OCI-LY1 (cell line): Measurements from ENCODE around the gene CTTNBP2NL.

Experiments used
- H2AFZ ChIP-seq: fragments of 200-600 bp; sonication (generic), shearing (Covaris generic); 2 replicates; pipeline ENCODE4 v1.6.0; 2014; ENCODE audit warnings: antibody characterized with exemption, mild to moderate bottlenecking, low read length
- H3F3A ChIP-seq: fragments of 200-600 bp; sonication (generic), shearing (Covaris generic); 2 replicates; pipeline ENCODE4 v1.6.0; 2014; ENCODE audit warnings: mild to moderate bottlenecking, antibody characterized with exemption, low read length, moderate library complexity; ENCODE audit not compliant: insufficient read depth
- H3K27ac ChIP-seq: fragments of 200-600 bp; sonication (generic); 2 replicates; pipeline ENCODE4 v1.5.1; 2014; ENCODE audit warnings: low read length, mixed run types, mild to moderate bottlenecking, low read depth; ENCODE audit not compliant: poor library complexity, severe bottlenecking
- H3K27me3 ChIP-seq: fragments of 200-600 bp; sonication (generic); 2 replicates; pipeline ENCODE4 v1.6.0; 2014; ENCODE audit warnings: antibody characterized with exemption, mild to moderate bottlenecking, low read length, moderate library complexity; ENCODE audit not compliant: insufficient read depth
- H3K36me3 ChIP-seq: fragments of 200-600 bp; sonication (generic); 2 replicates; pipeline ENCODE4 v1.6.1; 2014; ENCODE audit warnings: mild to moderate bottlenecking, antibody characterized with exemption, low read length, moderate library complexity, mixed read lengths; ENCODE audit not compliant: insufficient read depth
- H3K4me1 ChIP-seq: fragments of 200-600 bp; sonication (generic); 2 replicates; pipeline ENCODE4 v1.5.1; 2014; ENCODE audit warnings: mild to moderate bottlenecking, low read length, moderate library complexity; ENCODE audit not compliant: insufficient read depth, severe bottlenecking
- H3K4me2 ChIP-seq: fragments of 200-600 bp; sonication (generic), shearing (Covaris generic); 2 replicates; pipeline ENCODE4 v1.6.1; 2014; ENCODE audit warnings: low read length
- H3K4me3 ChIP-seq: fragments of 200-600 bp; sonication (generic); 2 replicates; pipeline ENCODE4 v1.5.1; 2014; ENCODE audit warnings: low read length, low read depth, mild to moderate bottlenecking, mixed read lengths; ENCODE audit not compliant: poor library complexity, severe bottlenecking
- H3K79me2 ChIP-seq: fragments of 200-600 bp; shearing (Covaris generic); 2 replicates; pipeline ENCODE4 v1.6.1; 2016; ENCODE audit warnings: mixed run types, low read length, mixed read lengths; ENCODE audit not compliant: insufficient read depth
- H3K9ac ChIP-seq: fragments of 200-600 bp; sonication (generic), shearing (Covaris generic); 2 replicates; pipeline ENCODE4 v1.6.1; 2014; ENCODE audit warnings: mild to moderate bottlenecking, low read length, mixed read lengths
- H3K9me2 ChIP-seq: fragments of 200-600 bp; sonication (generic), shearing (Covaris generic); 2 replicates; pipeline ENCODE4 v1.6.1; 2014; ENCODE audit warnings: low read depth, mild to moderate bottlenecking, low read length, mixed read lengths
- H3K9me3 ChIP-seq: fragments of 200-600 bp; shearing (Covaris generic); 2 replicates; pipeline ENCODE4 v1.6.1; 2014; ENCODE audit warnings: low read length, mixed read lengths
- H4K20me1 ChIP-seq: fragments of 200-600 bp; sonication (generic), shearing (Covaris generic); 2 replicates; pipeline ENCODE4 v1.6.0; 2016; ENCODE audit warnings: mild to moderate bottlenecking, low read length; ENCODE audit not compliant: insufficient read depth
- CTCF ChIP-seq: fragments of 200-600 bp; sonication (generic), shearing (Covaris generic); IDR thresholded peaks from 2 replicates; pipeline ENCODE4 v1.5.1; 2017; ENCODE audit warnings: mild to moderate bottlenecking, antibody characterized with exemption, low read length, moderate library complexity, mixed read lengths
- EZH2 ChIP-seq: fragments of 200-600 bp; sonication (generic), shearing (Covaris generic); IDR thresholded peaks from 2 replicates; pipeline ENCODE4 v1.8.0; 2017; ENCODE audit warnings: borderline replicate concordance, mixed run types, mild to moderate bottlenecking, antibody characterized with exemption, low read length, moderate library complexity, mixed read lengths

Gene CTTNBP2NL

GRCh38 chr1:112457955-112458354 is 61.9 kb downstream of the CTTNBP2NL start:
- H3K9ac ChIP-seq, result no peak overlapping the region
- no peak overlapping the region for H3K27ac ChIP-seq
- no peak overlapping the region for H3K4me3 ChIP-seq
- H3K9me3 ChIP-seq, result no peaks in the 10 kb centered on the region
- no peaks in the 10 kb centered on the region for H4K20me1 ChIP-seq
- no peaks in the 10 kb centered on the region for H3K79me2 ChIP-seq
- no peaks in the 10 kb centered on the region for H3K27me3 ChIP-seq
- H3K36me3 ChIP-seq, result no peaks in the 10 kb centered on the region
- peaks cover 7% of the 10 kb centered on the region for H3K4me1 ChIP-seq
- H3K4me2 ChIP-seq, result no peak overlapping the region
- H2AFZ ChIP-seq, result no peak overlapping the region
- H3K9me2 ChIP-seq, result no peaks in the 10 kb centered on the region
- H3F3A ChIP-seq, result no peaks in the 10 kb centered on the region
- TF ChIP-seq CTCF, result no peak
- no peak for TF ChIP-seq EZH2

- Histone ChIP-seq H3K36me3 (no peaks in the 10 kb centered on the region), H3K4me2 (no peak overlapping the region), H3K9ac (no peak overlapping the region), H4K20me1 (no peaks in the 10 kb centered on the region), H3K27me3 (no peaks in the 10 kb centered on the region), H3K27ac (no peak overlapping the region), H3K9me3 (no peaks in the 10 kb centered on the region), H2AFZ (no peak overlapping the region), H3K4me3 (no peak overlapping the region), H3K4me1 (peaks cover 8% of the 10 kb centered on the region), H3F3A (no peaks in the 10 kb centered on the region), H3K9me2 (no peaks in the 10 kb centered on the region), H3K79me2 (no peaks in the 10 kb centered on the region)
- no peak for TF ChIP-seq CTCF
- TF ChIP-seq EZH2, result no peak
These were observed 62.7 kb downstream of the CTTNBP2NL start for GRCh38 chr1:112458756-112459155.

- Histone ChIP-seq H3K4me1 (peaks cover 11% of the 10 kb centered on the region), H4K20me1 (no peaks in the 10 kb centered on the region), H3K27ac (no peak overlapping the region), H3K9me3 (no peaks in the 10 kb centered on the region), H2AFZ (no peak overlapping the region), H3K4me2 (no peak overlapping the region), H3K9ac (no peak overlapping the region), H3K36me3 (no peaks in the 10 kb centered on the region), H3K27me3 (no peaks in the 10 kb centered on the region), H3K4me3 (no peak overlapping the region), H3F3A (no peaks in the 10 kb centered on the region), H3K79me2 (no peaks in the 10 kb centered on the region), H3K9me2 (no peaks in the 10 kb centered on the region)
- TF ChIP-seq CTCF (no peak), EZH2 (no peak)
These were observed 64.6 kb downstream of the CTTNBP2NL start for GRCh38 chr1:112460615-112461014.
